ENCODE measurements around the gene HLCS.

- TF ChIP-seq CTCF (IDR thresholded peaks at IDR 0.05), result no peak
- no peak for TF ChIP-seq POLR2A (IDR thresholded peaks at IDR 0.05)
- peak; percentile 76 for TF ChIP-seq POLR2AphosphoS5 (IDR thresholded peaks at IDR 0.05)
Observed at GRCh38 chr21:36773117-36773516, 193.4 kb downstream of the HLCS start.

Data from prostate gland (tissue), 2 donors.